Thyroid gland (tissue), 4 donors: ENCODE data around the gene RAB3D. TPM values are rescaled to one million over a fixed set of nuclear protein-coding genes. Genes with fewer than 3 reads are reported as not detected.

Experiments
- DNase-seq, 2 donors: peaks; one replicate each; pipeline ENCODE4 v3.0.0-alpha.2; 2019
- H3K27ac ChIP-seq, 3 donors: fragments of 200-600 bp; sonication (generic); 1 replicate in 2 of 3; 2 replicates in 1 of 3; pipeline ENCODE4 v1.5.1; 2016 to 2019; ENCODE audit warnings: mild to moderate bottlenecking in 1 of 3, moderate library complexity in 1 of 3
- H3K27me3 ChIP-seq: fragments of 200-600 bp; sonication (generic); one replicate; pipeline ENCODE4 v1.5.1; 2019
- H3K36me3 ChIP-seq, 2 donors: fragments of 200-600 bp; sonication (generic); one replicate each; pipeline ENCODE4 v1.5.1; 2016 to 2019
- H3K4me1 ChIP-seq, 2 donors: fragments of 200-600 bp; sonication (generic); one replicate each; pipeline ENCODE4 v1.5.1; 2017 to 2019
- H3K4me3 ChIP-seq, 3 donors: fragments of 200-600 bp; sonication (generic); replicated peaks in 1 of 3; 1 replicate in 2 of 3; 2 replicates in 1 of 3; pipeline ENCODE4 v1.5.1; 2016; ENCODE audit warnings: mild to moderate bottlenecking in 1 of 3
- H3K9me3 ChIP-seq: fragments of 200-600 bp; sonication (generic); one replicate; pipeline ENCODE4 v1.5.1; 2017
- CTCF ChIP-seq, 6 experiments: fragments of 200-600 bp in 3 of 6; fragments of 450-650 bp in 3 of 6; sonication (generic) in 3 of 6; IDR thresholded peaks; one replicate each; pipeline ENCODE4 v1.5.1; 2016 to 2019; ENCODE audit warnings: antibody characterized with exemption in 6 of 6, mild to moderate bottlenecking in 2 of 6, inconsistent platforms in 1 of 6, moderate library complexity in 1 of 6
- POLR2A ChIP-seq, 2 donors: fragments of 450-650 bp; IDR thresholded peaks; one replicate each; pipeline ENCODE4 v1.6.1; 2017; ENCODE audit warnings: antibody characterized with exemption in 2 of 2, mild to moderate bottlenecking in 2 of 2, moderate library complexity in 1 of 2
- WGBS, 2 donors: methylation state at CpG; one replicate each; pipeline ENCODE4 v1.1.5; 2017; 5-methylcytosine and 5-hydroxymethylcytosine counted together
- intact Hi-C: fragments of 100-400 bp; cut with DNase I; formaldehyde crosslinking; loops from one replicate; pipeline ENCODE4 v1.15.1; 2023
- total RNA-seq, 4 donors: library from RNA; depleted of rRNA; stranded (reverse); fragments of >200 nt; gene quantifications; one replicate each; pipeline ENCODE4 v1.2.3, GENCODE V29; 2016

RAB3D gene
- total RNA-seq, 4 donors from 2014 or later = 14.8 to 30.3 (median 20.6) TPM

DNA sequence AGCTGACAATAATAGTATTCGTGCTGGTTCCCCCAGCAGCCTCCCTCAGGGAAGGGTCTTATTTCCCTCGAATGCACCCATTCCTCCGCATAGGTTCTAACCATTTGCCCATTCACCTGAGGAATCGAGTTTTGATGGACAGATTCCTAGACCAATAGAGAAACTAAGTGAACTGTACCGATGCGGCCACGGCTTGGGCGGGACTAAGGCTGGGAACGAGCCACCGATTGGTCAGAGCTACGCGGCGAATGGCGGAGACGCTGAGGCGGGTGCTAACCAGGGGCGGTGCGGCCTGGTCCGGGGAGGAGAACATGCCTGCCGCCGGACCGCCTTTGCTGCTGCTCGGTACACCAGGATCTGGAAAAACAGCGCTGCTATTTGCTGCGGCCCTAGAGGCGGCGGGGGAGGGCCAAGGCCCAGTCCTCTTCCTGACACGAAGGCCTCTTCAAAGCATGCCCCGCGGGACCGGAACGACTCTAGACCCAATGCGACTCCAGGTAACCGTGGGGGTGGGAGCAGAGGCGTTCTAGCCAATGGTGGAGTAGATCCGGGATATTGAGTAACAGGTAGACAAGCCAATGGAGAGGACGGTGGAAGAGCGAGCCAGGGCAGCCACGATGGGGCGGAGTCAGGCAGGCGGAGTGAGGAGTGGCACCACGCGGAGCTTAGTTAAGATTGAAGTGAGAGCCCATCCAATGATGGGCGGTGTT lies 35.1 kb upstream of the RAB3D start, which contains the start of gene SWSAP1:
Gene SWSAP1, plus strand, starts transcription at position 234 of the 710 bp plus-strand sequence. Its CDS starts 15 bp downstream, at position 249.
- Histone ChIP-seq H3K4me1 (peaks cover 22 to 41% of the 10 kb centered on the region in 2 donors), H3K27me3 (no peaks in the 10 kb centered on the region), H3K27ac (peak within 1 kb of the TSS; percentile 89 to 95 (median 92)), H3K4me3 (peak within 1 kb of the TSS; percentile 4 to 59 (median 29)), H3K9me3 (no peaks in the 10 kb centered on the region), H3K36me3 (no peaks in the 10 kb centered on the region)
- intact Hi-C loops = no loop called here
- WGBS, 2 donors = 0 to 1% methylated on average over 37 of the region's 44 CpGs
- TF ChIP-seq POLR2A (IDR thresholded peaks at IDR 0.05) = peak in 1 of 2 donors; percentile 62
- no peak for TF ChIP-seq CTCF (IDR thresholded peaks at IDR 0.05)
- DNase-seq = peak; percentile 99

GRCh38 chr19:11373885-11374432 lies 34.5 kb upstream of the RAB3D start:
- intact Hi-C loops = no loop called here
- Histone ChIP-seq H3K36me3 (no peaks in the 10 kb centered on the region), H3K9me3 (no peaks in the 10 kb centered on the region), H3K4me1 (peaks cover 22 to 41% of the 10 kb centered on the region in 2 donors), H3K27me3 (no peaks in the 10 kb centered on the region), H3K4me3 (peak overlapping the region in 1 of 3 donors; percentile 59), H3K27ac (peak overlapping the region in 2 of 3 donors; percentile 89 to 95)
- 43 to 45% methylated on average over 11 of the region's 11 CpGs for WGBS, 2 donors
- TF ChIP-seq CTCF (IDR thresholded peaks at IDR 0.05) = no peak
- no peak for TF ChIP-seq POLR2A (IDR thresholded peaks at IDR 0.05)
- DNase-seq = no peak

- Histone ChIP-seq H3K36me3 (no peaks in the 10 kb centered on the region), H3K27ac (no peak overlapping the region), H3K9me3 (no peaks in the 10 kb centered on the region), H3K27me3 (no peaks in the 10 kb centered on the region), H3K4me3 (no peak overlapping the region), H3K4me1 (peaks cover 22 to 35% of the 10 kb centered on the region in 2 donors)
- peak; percentile 55 to 62 for DNase-seq
- 48 to 58% methylated on average over 10 of the region's 10 CpGs for WGBS, 2 donors
- intact Hi-C loops = no loop called here
- TF ChIP-seq POLR2A (IDR thresholded peaks at IDR 0.05) (no peak), CTCF (IDR thresholded peaks at IDR 0.05) (no peak)
Observed at GRCh38 chr19:11373166-11373884, 33.9 kb upstream of the RAB3D start.

DNA sequence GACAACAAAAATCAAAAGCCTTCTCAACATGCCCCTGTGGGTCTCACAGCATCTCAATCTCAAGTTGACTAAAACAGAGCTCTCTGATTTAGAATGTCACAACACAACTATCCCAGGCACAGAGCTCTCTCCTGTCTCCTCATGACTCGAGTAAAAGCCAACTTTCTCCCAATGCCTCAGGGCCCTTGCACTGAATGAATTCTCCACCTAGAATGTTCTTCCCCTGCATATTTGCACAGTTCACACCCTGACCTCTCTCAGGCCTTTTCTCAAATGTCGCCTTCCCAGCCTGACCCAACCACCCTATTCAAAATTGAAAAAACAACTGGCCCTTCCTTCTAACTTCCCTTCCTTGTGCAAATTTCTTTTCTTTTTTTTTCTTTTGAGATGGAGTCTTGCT lies 31.3 kb upstream of the RAB3D start:
- Histone ChIP-seq H3K9me3 (no peaks in the 10 kb centered on the region), H3K27me3 (no peaks in the 10 kb centered on the region), H3K4me3 (no peak overlapping the region), H3K27ac (no peak overlapping the region), H3K36me3 (peaks cover 0 to 3% of the 10 kb centered on the region in 2 donors), H3K4me1 (peaks cover 9 to 10% of the 10 kb centered on the region in 2 donors)
- no peak for TF ChIP-seq CTCF (IDR thresholded peaks at IDR 0.05)
- no peak for TF ChIP-seq POLR2A (IDR thresholded peaks at IDR 0.05)
- intact Hi-C loops = no loop called here
- 92 to 97% methylated on average over 2 of the region's 2 CpGs for WGBS, 2 donors
- no peak for DNase-seq
